Large intestine (tissue), 3 donors: ENCODE measurements around the gene SMLR1. TPM values are rescaled to one million over a fixed set of nuclear protein-coding genes. Genes with fewer than 3 reads are reported as not detected.
A peak's percentile ranks its signal among the peaks of the same experiment; 100 is the strongest.
"Not testable (repeated sequence)": the region's sequence is repeated elsewhere in the genome, so short reads cannot be mapped to it uniquely, and the experiment has no call there.

Source experiments
- DNase-seq, 2 donors: peaks; one replicate each; pipeline versions ENCODE4 v3.0.0 to v3.0.0-alpha.2; 2013
- H3K27ac ChIP-seq: one replicate; pipeline ENCODE4 v1.5.1; 2013; ENCODE audit warnings: low read length
- H3K27me3 ChIP-seq: 2 replicates; pipeline ENCODE4 v1.6.1; 2013; ENCODE audit warnings: low read length; ENCODE audit not compliant: control insufficient read depth, insufficient read depth
- H3K36me3 ChIP-seq: 2 replicates; pipeline ENCODE4 v1.6.1; 2013; ENCODE audit warnings: low read length; ENCODE audit not compliant: control insufficient read depth, insufficient read depth
- H3K4me1 ChIP-seq: one replicate; pipeline ENCODE4 v1.6.1; 2013; ENCODE audit warnings: low read length; ENCODE audit not compliant: control insufficient read depth, insufficient read depth
- H3K4me3 ChIP-seq: one replicate; pipeline ENCODE4 v1.5.1; 2013; ENCODE audit warnings: low read length
- H3K9me3 ChIP-seq: one replicate; pipeline ENCODE4 v1.6.1; 2013; ENCODE audit warnings: mild to moderate bottlenecking, low read depth, low read length, moderate library complexity; ENCODE audit not compliant: control insufficient read depth
- WGBS: methylation state at CpG from one replicate; pipeline ENCODE4 v1.1.5; 2013; ENCODE audit warnings: low lambda C conversion rate; ENCODE audit not compliant: insufficient coverage; 5-methylcytosine and 5-hydroxymethylcytosine counted together
- polyA plus RNA-seq: library from polyadenylated mRNA; unstranded; fragments of 120-200 nt; gene quantifications from one replicate; pipeline ENCODE4 v1.2.1, GENCODE V29; 2013

The SMLR1 gene
- polyA plus RNA-seq, 1 donor = 48.7 TPM

GRCh38 chr6:130794010-130794697 lies 33.1 kb upstream of the SMLR1 start:
- Histone ChIP-seq H3K27ac (no peak overlapping the region), H3K4me3 (no peak overlapping the region), H3K9me3 (no peaks in the 10 kb centered on the region), H3K4me1 (no peaks in the 10 kb centered on the region), H3K27me3 (no peaks in the 10 kb centered on the region), H3K36me3 (no peaks in the 10 kb centered on the region)
- no peak for DNase-seq
- WGBS = no CpG with 5 or more reads among the region's 1 CpG

DNA sequence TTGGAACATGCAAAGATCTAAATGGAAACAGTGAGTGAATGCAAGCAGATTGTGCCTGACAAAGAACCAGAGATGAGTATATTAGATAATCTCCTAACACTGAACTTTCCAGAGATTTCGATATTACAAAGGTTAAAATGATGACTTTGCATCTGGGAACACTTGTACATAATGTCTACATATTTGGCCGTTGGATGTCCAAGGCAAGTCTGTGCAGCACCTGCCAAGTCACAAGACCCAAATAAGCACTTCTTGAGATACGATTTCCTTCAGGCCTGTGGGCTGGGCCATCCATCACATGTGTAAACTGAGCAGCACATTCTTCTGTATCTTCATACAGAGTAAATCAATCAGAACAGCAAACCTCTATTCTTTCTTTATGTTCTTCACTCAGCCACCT lies 32.5 kb upstream of the SMLR1 start:
- Histone ChIP-seq H3K4me1 (no peaks in the 10 kb centered on the region), H3K27me3 (no peaks in the 10 kb centered on the region), H3K4me3 (no peak overlapping the region), H3K9me3 (no peaks in the 10 kb centered on the region), H3K27ac (no peak overlapping the region), H3K36me3 (no peaks in the 10 kb centered on the region)
- WGBS = no CpG with 5 or more reads among the region's 3 CpGs
- DNase-seq = no peak

- Histone ChIP-seq H3K27me3 (no peaks in the 10 kb centered on the region), H3K36me3 (no peaks in the 10 kb centered on the region), H3K9me3 (peaks cover 7% of the 10 kb centered on the region), H3K27ac (no peak overlapping the region), H3K4me1 (no peaks in the 10 kb centered on the region), H3K4me3 (no peak overlapping the region)
- DNase-seq = no peak
Measured at GRCh38 chr6:130796313-130796905, 30.8 kb upstream of the SMLR1 start.

DNA sequence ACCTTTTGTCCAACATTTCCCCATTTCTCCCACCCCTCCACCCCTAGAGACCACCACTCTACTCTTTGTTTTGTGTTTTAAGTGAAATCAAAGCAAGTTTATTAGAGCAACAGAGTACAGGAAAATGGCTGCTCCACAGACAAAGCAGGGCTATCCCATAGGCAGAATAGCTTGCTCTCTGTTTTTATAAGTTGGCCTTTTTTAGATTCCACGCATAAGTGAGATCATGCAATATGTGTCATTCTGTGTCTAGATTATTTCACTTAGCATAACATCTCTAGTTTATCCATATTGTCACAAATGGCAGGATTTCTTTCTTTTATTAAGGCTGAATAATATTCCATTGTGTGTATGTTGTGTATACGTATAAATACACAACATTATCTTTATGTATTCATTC lies 30.1 kb upstream of the SMLR1 start:
- Histone ChIP-seq H3K27ac (no peak overlapping the region), H3K4me3 (no peak overlapping the region), H3K36me3 (no peaks in the 10 kb centered on the region), H3K4me1 (no peaks in the 10 kb centered on the region), H3K9me3 (peaks cover 13% of the 10 kb centered on the region), H3K27me3 (no peaks in the 10 kb centered on the region)
- DNase-seq = no peak
- 100% methylated on average over 1 of the region's 2 CpGs for WGBS

DNA sequence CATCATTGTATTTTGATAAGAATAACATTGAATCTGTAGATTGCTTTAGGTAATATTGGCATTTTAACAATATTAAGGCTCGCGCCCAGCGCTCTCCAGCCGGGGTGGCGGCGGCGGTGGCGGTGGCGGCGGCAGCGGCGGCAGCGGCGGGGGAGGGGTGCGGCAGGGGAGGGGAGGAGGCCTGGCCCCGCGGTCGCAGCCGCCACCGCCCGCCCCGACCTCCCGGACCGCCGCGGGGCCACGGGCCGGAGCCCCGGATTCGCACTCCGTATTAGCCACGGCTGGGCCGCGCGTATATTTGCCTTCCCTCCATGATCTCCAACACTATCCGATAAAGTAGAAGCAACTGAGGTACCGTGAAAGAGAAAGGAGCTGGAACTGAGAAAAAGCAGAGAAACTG lies 25.8 kb upstream of the SMLR1 start:
- H3K4me1 ChIP-seq, H3K27me3 ChIP-seq, DNase-seq, H3K36me3 ChIP-seq, H3K27ac ChIP-seq, H3K4me3 ChIP-seq: not testable (repeated sequence)
- peaks cover 13% of the 10 kb centered on the region for H3K9me3 ChIP-seq
- no CpG with 5 or more reads among the region's 37 CpGs for WGBS

GRCh38 chr6:130810307-130811030 lies 16.7 kb upstream of the SMLR1 start:
- H3K36me3 ChIP-seq = no peaks in the 10 kb centered on the region
- no peak for DNase-seq
- H3K9me3 ChIP-seq = no peaks in the 10 kb centered on the region
- 20% methylated on average over 4 of the region's 9 CpGs for WGBS
- peaks cover 6% of the 10 kb centered on the region for H3K4me1 ChIP-seq
- H3K4me3 ChIP-seq = no peak overlapping the region
- no peaks in the 10 kb centered on the region for H3K27me3 ChIP-seq
- H3K27ac ChIP-seq = no peak overlapping the region

- H3K36me3 ChIP-seq = no peaks in the 10 kb centered on the region
- H3K4me1 ChIP-seq = peaks cover 12% of the 10 kb centered on the region
- no peaks in the 10 kb centered on the region for H3K9me3 ChIP-seq
- H3K4me3 ChIP-seq = no peak overlapping the region
- no peak for DNase-seq
- 75% methylated on average over 1 of the region's 5 CpGs for WGBS
- H3K27me3 ChIP-seq = no peaks in the 10 kb centered on the region
- H3K27ac ChIP-seq = no peak overlapping the region
Measured at GRCh38 chr6:130811932-130812331, 15.3 kb upstream of the SMLR1 start.

GRCh38 chr6:130814506-130814905 lies 12.7 kb upstream of the SMLR1 start:
- WGBS = no CpG with 5 or more reads among the region's 3 CpGs
- peaks cover 12% of the 10 kb centered on the region for H3K4me1 ChIP-seq
- DNase-seq = no peak
- H3K36me3 ChIP-seq = no peaks in the 10 kb centered on the region
- H3K27me3 ChIP-seq = no peaks in the 10 kb centered on the region
- H3K27ac ChIP-seq = peak overlapping the region; percentile 63
- H3K9me3 ChIP-seq = no peaks in the 10 kb centered on the region
- H3K4me3 ChIP-seq = no peak overlapping the region

GRCh38 chr6:130815200-130816071 lies 11.8 kb upstream of the SMLR1 start:
- DNase-seq = peak; percentile 68 to 92
- Histone ChIP-seq H3K27ac (peak overlapping the region; percentile 63), H3K4me3 (no peak overlapping the region), H3K9me3 (no peaks in the 10 kb centered on the region), H3K27me3 (no peaks in the 10 kb centered on the region), H3K4me1 (peaks cover 12% of the 10 kb centered on the region), H3K36me3 (no peaks in the 10 kb centered on the region)
- no CpG with 5 or more reads among the region's 5 CpGs for WGBS

GRCh38 chr6:130822736-130823135 lies 4.5 kb upstream of the SMLR1 start:
- Histone ChIP-seq H3K27ac (no peak overlapping the region), H3K4me1 (peaks cover 9% of the 10 kb centered on the region), H3K27me3 (no peaks in the 10 kb centered on the region), H3K9me3 (no peaks in the 10 kb centered on the region), H3K36me3 (no peaks in the 10 kb centered on the region), H3K4me3 (no peak overlapping the region)
- no peak for DNase-seq
- WGBS = no CpG with 5 or more reads among the region's 1 CpG
